GM18861 (cell line): ENCODE measurements around the gene URB1.

Experiments used
- ATAC-seq: cut with Tn5 transposase; IDR thresholded peaks from one replicate; pipeline ENCODE4 v1.9.1; 2021; ENCODE audit not compliant: unreplicated experiment

URB1 gene

DNA sequence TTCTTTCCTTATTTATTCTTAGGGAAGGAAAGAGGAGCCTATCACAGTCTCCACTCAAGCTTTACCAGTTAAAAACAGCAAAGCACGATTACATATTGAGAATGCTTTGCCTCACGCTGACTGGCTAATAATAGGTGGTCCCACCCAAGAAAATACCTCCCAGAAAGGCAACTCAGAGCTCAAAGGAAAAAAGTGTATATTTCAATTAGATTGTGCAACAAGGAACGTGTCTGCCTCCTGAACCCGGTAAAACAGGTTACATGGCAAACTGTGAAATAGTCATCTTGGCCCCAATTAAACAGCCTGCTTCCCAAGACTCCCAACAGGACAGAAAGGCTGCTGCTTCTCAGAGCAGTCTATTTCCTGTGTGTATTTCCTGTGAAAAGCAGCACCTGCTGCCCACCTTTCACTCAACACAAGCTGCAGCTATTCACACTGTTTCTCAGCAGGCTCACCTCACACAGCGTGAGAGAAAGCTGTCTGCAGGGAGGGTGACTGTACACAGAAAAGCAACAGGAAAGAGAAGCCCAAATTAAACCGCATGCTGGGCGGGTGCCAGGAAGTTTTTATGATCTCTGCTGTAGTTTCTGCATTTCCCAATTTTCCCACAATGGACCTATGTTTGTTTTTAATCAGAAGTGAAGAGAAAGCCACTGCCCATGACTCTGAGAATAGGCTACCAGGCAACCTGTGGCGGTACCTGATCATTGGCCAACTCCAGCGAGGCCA lies 44.0 kb downstream of the URB1 start:
- no peak for ATAC-seq

DNA sequence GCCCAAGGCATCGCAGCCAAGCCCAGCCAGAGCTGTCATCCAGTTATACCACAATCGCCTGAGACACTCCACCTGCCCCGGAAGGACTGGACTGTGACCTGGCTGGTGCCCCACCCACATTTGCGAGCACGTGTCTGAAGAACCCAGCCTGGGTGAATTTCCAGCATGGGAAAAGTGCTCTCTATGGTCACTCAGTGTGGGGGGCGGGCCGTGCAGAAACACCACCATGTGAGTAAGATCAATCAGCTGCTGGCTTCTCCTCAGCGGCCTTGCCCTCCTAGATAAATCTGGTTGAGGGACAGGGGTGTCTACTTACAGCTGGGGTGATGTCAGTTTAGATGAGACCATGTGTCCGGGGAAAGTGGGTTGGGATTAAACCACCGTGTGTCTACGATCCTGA lies 44.8 kb downstream of the URB1 start:
- no peak for ATAC-seq

DNA sequence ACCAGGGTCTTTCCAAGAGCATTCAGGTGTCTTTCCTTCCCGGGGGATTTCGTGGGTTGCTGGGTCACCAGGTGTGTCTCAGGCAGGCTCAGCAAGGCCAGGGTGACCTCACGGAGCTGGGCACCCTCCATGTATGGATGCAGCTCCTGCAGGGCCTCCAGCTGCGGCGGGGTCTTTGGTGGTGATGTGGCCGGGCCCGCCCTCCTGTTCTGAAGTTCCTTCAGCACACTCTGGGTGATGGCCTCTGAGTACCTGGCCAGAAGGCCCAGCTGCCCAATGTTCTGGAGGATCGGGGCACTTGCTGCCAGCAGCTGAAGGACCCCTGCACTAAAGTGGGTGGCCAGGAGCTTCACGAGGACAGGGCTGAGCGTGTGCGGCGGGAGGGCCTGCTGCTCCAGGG lies 45.5 kb downstream of the URB1 start:
- no peak for ATAC-seq

DNA sequence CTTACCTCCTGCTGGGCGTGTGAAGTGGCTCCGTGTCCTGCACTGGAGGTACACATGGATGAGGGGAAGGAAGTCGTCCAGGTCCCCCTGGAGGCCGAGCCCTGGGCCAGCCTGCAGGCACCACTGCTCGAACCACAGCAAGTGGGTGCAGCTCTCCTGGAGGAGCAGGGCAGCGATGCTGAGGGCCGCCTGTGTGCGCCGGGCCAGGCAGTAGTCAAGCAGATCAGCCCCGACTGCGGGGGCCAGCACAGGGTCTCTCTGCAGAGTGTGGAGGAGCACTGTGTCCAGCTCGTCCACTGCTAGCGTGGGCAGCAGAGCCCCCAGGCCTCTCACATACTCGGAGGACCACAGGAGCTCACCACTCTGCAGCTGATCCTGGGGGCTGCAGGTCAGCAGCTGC lies 45.9 kb downstream of the URB1 start:
- ATAC-seq = no peak

DNA sequence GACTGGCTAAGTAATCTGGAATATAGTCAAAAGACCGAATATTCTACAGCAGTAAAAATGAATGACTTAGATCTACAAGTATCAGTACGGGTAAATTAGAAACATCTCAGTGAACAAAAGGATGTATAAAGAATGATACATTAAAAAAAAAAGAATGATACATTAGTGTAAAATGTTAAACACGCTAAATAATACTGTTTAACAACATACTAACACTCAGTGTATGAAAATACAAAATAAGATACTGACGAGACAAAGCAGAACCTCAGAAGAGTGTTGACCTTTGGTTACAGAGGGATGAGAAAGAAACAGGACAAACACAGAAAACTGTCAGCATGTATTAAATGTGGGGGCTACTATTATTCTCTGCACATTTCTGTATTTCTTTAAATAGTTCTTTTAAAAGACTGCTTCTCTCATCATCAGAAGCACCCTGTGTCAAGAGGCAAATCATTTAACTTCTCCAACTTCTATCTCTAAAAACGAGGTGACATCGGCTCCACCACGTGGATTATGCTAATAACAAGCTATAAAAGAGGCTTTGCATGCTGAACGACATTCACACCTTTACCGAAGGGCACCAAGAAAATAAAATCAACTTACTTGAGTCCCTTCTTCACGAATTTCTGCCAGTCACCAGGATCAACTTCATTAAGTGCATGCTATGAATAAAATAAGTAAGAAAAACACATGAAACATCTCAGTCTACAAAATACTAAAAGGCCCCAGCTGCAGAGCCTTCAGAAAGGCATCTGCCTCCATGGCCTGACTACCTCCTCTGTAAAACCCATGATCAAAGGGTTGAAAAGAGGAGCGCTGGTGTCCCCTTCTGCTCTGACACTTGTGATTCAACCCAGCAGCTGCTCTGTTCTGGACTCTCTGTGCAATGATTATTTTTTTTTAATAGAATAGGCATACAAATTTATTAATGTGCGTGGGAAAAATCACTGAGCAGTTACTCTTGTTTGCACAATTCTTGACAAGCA lies 51.7 kb downstream of the URB1 start:
- no peak for ATAC-seq

DNA sequence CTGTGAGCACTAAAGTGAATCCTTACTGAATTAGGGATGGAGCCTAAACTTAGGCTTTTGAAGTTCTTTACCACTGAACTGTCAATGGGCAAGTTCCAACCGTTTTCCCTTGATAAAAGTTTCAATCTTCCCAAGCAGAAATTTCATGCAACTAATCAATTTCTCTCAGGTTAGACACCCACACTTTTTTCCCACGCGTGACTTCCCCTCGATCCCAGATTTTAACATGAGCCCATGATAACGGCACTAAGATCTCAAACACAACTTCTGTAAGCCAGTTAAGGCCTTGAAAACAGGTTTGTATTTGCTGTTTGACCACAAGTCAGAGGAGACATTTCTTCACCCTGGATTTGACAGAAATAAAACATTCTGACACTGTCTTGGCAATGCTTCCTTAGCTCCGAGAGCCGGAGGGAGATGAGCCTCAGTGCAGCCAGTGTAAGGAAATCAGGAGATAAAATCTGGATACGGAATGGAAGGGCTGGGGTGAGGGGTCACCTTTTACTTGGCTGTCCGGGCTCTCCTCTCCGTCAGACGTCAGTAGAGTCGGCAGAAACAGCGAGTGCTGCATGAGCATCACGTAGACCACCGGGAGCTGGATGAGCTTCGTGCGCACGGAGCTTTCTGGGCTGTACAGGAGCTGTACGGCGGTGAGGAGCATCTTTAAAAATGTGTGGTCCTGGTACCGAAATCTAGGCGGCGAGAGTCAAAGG lies 54.4 kb downstream of the URB1 start:
- ATAC-seq = no peak

DNA sequence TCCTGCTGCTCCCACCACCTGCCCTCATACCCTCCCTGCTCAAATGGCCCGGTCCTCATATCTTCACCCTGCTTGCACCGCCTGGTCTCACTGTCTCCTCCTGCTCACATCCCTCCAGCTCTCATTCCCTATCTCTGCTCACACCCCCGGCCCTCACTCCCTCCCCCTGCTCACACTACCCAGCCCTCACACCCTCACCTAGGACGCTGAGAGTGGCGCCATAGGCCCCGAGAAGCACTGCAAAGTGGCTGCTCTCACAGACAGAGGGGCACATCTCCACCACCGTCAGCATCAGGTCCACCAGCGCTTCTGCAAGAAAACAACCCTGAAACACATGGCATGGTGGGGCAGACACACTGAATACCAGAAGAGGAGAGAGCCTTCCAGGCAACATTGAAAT lies 55.6 kb downstream of the URB1 start:
- no peak for ATAC-seq

DNA sequence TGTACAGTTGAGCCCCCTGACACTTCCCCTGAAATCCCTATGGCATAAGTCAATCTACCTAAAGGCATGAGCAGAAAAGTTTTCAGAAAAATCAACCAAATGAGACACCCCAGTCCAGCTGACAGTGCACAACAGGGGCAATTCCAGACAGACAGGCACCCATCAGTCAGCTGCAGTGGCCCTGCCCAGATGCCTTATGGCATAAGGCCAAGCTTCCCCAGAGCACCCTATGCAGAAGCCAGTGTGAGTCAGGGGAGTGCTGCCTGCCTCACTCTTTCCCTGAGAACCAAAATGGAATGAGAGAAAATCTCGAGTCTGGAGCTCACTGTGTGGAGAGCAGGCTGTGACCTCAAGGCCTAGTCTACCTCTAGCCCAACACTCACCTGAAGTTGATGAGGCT lies 56.1 kb downstream of the URB1 start:
- ATAC-seq = no peak

DNA sequence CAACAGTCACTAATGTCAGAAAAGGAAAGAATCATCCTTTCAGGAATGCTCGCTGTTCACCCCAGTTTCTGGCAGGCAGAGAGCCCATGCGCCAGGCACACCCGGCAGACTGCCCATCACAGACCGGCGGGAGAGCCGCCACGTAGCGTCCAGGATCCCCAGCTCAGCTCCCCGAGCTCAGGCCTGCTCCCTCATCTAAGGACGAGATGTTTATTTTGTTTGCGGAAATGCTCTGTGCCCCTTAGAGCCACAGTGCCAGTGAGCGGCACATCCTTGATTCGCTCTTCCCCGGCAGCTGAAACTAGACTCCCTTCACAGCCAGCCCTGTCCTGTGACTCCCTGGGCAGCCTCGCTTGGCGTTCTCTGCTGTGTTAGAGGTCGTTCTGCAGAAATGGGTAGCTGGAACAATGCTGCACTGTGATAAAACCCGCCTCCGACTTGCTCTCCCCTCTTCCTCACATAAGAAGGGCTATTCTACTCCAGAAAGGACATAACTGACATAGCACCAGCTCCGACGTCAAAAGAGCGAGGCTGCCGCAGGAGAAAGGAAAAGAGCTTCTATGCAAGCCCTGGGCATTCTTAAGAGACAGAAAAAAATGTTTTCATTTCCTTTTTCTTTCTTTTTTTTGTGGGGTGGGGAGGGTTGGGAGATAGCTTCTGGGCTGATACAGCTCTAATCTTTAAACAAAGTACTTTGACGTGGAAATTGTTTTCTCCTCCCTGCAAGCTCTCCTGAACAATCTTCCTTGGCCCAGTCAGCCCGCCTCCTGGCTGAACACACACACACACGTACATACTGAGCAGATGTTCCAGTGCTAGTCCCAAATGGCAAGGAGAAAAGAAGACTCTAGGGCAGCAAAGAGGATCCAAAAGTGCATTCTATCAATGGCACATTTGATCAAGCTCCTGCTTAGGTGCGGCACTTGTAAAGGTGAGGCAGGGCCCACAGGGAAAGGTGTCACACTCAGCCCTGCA lies 56.9 kb downstream of the URB1 start:
- ATAC-seq = no peak

DNA sequence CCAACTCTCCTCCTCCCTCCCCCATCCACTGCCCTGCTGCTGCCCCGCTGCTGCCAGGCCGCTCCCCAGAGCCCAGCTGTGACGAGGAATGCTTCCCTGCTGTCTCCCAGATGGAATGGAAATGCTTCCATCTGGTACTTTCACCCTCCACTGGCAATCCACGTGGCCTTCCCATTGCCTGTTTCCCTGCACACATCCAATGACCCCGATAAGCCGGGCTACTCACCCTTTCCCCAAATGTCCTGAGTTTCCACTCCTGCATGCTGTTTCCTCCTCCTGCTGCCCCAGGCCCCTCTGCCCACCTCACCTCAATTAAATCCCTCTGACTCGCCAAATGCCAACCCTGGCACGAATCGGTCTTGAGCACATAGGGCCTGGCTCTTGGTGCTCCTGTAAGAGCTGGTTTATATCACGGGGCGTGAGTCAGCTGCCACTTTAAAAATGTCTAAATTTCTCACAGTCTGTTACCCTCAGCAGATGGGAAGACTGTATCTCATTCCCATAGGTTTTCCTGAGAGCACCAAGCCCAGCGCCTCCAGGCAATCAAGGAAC lies 57.8 kb downstream of the URB1 start:
- no peak for ATAC-seq

DNA sequence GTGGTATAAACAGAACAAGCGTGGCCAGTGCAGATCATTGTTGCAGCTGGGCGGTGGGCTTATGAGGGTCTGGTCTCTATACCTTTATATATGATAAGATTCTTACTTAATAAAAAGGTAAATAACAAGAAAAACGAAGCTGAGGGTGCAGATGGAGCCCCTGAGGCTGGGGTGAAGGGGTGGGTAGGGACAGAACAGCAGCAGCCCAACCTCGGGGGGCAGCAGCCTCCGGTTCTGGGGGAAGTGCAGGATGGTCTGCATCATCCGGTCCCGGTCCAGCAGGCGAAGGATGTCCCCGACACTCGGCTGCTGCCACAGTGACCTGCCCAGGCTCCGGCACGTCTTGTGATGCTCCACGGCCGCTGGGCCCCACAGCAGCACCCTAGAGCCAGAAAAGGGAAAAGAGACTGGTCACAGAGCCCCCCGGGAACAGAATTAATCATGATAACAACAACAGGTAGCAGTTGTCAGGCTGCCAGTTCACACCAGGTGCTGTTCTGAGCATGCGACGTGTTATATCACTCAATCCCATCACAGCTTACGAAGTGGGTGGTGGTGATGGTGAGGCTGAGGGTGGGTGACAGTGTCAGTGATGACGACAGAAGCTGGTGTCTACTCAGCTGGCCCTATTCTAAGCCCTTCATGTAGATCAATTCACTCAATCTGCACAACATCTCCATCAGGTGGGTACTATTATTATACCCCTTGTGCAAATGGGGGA lies 58.7 kb downstream of the URB1 start:
- ATAC-seq = no peak

DNA sequence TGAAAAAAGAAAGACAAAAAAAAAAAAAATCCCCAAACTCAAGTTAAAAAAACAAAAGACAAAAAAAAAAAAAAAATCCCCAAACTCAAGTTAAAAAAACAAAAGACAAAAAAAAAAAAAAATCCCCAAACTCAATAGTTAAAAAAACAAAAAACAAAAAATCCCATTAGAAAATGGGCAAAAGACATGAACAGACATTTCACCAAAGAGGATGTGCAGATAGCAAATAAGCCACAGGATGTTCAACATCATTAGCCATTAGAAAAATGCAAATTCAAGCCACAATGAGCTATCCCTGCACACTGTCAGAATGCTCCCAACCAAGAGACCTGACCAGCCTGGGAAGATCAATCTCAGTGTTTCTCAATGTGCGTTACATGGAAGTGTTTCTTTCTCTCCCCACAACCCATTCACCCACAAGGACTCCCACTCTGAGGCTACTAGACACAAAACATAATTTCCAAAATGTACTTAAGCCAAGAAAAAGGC lies 60.3 kb downstream of the URB1 start:
- ATAC-seq = no peak

DNA sequence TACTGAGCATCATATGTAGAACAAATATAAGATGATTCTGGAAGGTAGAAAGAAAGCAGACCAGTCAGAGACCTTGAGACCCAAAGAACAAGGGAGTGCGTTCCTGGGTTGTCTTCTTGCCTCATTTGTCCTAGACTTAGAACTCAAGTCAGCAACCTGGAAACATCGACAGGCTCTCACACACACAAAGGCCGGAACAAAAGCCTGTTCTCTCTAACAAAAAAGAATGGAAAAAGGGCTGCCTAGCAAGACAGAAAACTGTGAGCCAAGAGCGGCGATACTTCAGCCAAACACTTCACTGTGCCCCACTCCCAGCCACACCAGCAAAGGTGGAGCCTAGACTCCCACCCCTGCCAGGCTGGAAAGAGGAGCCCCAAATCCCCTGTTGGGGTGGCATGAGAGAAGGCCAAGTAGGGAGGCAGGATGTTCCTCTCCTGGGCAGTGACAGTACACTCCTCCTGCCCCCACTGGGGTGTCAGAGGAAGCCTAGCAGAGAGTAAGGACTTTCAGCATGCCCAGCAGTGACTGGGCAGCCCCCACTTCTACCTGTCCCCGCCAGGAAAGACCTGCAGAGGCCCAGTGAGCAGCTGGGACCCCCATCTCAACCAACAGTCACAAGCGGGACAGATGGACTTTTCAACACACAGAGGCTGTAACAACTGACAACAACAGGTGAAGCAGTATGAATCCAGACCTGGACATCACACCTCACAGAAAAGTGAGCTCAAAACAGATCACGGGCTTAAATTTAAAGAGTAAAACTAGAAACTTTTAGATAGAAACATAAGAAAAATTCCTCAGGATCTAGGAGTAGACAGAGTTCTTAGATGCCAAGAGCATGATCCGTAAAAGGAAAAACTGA lies 61.1 kb downstream of the URB1 start:
- ATAC-seq = no peak

DNA sequence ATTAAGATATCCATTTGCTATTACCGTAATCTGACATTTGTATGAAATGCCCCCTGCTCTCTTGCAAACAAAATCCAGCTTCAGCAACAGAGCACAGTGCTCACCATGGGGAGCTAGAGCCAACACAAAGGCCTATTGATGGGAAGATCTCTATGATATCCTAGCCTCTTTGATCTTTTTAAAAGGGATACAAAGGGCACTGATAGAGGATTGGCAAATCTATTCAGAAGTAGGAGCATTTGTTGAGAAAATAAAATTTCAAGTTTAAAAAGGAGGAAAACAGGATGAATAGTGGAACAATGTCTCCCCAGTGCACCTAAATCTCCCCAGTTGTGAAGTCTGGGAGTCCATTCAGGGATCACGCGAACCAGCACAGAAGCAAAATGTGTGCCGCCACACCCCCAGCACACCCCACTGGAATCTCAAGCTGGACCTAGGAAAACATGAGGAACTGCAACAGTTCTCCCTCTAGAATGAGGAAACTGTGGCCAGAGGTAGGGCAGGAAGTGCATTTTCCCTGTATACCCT lies 62.0 kb downstream of the URB1 start:
- no peak for ATAC-seq

DNA sequence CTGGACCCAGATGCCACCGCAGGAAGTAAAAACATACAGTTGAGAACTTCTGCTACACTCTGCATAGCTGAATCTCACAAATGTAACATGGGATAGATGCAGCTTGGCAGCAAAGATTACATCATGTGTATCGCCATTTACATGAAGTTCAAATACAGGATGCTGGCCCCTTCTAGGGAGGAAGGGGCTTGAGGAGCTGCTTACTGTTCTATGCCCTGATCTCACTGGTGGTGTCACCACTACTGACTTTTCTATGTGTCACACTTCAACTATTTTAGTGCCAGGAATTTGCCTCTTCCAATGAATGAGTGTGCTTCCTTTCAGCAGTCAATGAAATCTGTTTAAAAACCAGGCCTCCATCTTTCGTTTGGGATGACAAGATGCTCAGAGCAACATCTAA lies 63.0 kb downstream of the URB1 start:
- no peak for ATAC-seq

DNA sequence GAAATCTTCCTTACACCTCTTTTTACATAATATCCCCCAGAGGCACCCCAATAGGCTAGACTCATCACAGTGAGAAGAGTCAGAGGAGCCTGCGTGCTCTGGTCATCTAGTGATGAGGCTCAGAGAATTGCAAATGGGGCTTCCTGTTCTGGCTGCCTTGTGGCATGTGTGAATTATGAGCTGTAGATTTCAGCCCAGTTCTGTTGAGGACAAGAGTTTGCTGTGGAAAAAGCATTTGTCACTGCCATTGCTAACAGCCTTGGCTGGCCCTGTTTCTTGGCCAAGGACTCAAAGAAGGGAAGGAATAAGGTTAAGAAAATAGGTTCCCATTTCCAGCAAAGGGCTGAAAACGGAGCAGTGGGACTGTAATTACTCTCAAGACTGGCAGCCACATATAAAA lies 63.5 kb downstream of the URB1 start:
- no peak for ATAC-seq

DNA sequence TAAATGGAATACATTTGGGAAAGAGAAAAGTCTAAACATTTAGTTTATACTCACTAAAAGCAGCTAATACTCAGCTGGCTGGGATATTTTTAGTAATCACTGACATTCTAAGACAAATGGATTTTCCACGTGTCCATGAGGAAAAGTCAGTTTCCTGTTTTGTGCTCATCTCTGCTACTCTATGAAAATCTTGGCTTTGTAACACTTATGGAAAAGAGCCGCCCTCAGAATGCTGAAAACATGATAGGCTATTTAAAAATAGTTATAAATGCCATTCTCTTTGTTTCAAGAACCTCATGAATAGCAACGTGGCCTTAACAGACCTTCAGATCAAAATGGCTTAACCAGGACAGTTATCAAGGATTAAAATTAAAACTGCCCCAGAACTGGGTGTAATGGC lies 64.2 kb downstream of the URB1 start:
- no peak for ATAC-seq

DNA sequence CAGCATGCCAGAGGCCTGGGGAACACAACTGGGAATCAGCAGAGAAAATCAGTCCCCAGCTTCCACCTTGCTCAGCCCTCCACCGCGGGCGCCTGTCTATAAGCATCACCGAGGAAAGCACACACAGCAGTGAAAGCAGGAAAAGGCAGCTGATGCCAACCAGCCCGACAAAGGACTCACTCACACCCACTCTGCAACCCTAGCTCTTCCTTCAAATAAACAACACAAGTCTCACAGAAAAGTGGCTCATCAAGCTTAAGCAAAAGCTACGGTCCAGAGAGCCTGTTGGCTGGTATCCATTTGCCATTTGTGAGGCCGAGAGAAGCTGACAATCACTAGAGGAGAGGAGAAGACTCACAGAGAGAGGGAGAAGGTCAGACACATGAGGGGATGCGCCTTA lies 67.1 kb downstream of the URB1 start:
- ATAC-seq = no peak
